ENCODE measurements around the gene PLCH1. TPM values are rescaled to one million over a fixed set of nuclear protein-coding genes. Genes with fewer than 3 reads are reported as not detected.

Gene PLCH1
- total RNA-seq, 1 donor from 2014 or later = 1.1 TPM

DNA sequence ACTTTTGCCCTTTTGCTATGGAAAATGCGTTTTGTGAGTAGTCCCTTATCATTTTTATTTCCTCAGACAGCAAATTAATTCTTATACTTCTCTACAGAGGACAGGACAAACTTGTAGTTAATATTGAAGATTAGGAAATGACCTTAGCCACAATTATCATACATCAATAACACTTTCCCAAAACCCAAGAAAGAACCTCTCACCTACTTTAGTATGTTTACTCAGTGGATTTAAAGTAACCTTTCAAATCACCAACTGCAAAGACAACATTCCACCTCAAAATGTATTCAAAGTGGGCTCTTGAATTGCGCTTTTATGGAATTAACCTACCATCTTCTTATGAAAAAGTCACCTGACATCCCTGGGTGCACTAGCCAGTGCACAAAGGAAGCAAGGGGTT lies 107.3 kb downstream of the PLCH1 start:
- H3K36me3 Mint-ChIP-seq (ENCODE audit: unreplicated experiment) = no peaks in the 10 kb centered on the region
- no peaks in the 10 kb centered on the region for H3K9me3 Mint-ChIP-seq (ENCODE audit: unreplicated experiment)
- H3K27ac Mint-ChIP-seq (ENCODE audit: unreplicated experiment) = no peak overlapping the region
- H3K27me3 Mint-ChIP-seq (ENCODE audit: unreplicated experiment) = no peaks in the 10 kb centered on the region
- TF ChIP-seq, protein P1, sequence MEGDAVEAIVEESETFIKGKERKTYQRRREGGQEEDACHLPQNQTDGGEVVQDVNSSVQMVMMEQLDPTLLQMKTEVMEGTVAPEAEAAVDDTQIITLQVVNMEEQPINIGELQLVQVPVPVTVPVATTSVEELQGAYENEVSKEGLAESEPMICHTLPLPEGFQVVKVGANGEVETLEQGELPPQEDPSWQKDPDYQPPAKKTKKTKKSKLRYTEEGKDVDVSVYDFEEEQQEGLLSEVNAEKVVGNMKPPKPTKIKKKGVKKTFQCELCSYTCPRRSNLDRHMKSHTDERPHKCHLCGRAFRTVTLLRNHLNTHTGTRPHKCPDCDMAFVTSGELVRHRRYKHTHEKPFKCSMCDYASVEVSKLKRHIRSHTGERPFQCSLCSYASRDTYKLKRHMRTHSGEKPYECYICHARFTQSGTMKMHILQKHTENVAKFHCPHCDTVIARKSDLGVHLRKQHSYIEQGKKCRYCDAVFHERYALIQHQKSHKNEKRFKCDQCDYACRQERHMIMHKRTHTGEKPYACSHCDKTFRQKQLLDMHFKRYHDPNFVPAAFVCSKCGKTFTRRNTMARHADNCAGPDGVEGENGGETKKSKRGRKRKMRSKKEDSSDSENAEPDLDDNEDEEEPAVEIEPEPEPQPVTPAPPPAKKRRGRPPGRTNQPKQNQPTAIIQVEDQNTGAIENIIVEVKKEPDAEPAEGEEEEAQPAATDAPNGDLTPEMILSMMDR (IDR thresholded peaks at IDR 0.05; ENCODE audit: partially characterized antibody, unreplicated experiment) = no peak
- H3K4me1 Mint-ChIP-seq (ENCODE audit: low read depth, unreplicated experiment) = no peaks in the 10 kb centered on the region
- no peak overlapping the region for H3K4me3 Mint-ChIP-seq (ENCODE audit: unreplicated experiment)
- no peak for DNase-seq

DNA sequence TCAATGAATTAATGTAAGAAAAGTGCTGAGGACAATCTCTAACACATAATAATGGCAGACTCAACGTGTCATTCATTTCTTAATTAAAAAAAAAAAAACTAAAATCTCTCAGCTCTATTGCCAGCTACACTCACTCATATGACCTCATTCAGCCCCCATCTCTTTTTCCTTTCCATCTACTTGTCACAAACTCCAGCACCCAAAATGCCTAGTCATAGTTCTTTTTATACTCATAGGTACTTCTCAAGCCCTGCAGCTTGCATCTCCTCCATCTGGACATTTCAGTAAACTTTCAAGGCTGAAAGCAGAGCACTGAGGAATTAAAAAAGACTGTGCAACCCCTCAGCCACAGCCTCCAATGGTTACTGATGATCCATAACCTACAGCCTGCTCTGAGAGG lies 109.8 kb downstream of the PLCH1 start:
- Mint-ChIP-seq H3K27ac (ENCODE audit: unreplicated experiment) (no peak overlapping the region), H3K4me3 (ENCODE audit: unreplicated experiment) (no peak overlapping the region), H3K36me3 (ENCODE audit: unreplicated experiment) (no peaks in the 10 kb centered on the region), H3K9me3 (ENCODE audit: unreplicated experiment) (no peaks in the 10 kb centered on the region), H3K4me1 (ENCODE audit: low read depth, unreplicated experiment) (peaks cover 3% of the 10 kb centered on the region), H3K27me3 (ENCODE audit: unreplicated experiment) (no peaks in the 10 kb centered on the region)
- DNase-seq = no peak
- TF ChIP-seq, protein P1 (IDR thresholded peaks at IDR 0.05; ENCODE audit: partially characterized antibody, unreplicated experiment) = no peak

DNA sequence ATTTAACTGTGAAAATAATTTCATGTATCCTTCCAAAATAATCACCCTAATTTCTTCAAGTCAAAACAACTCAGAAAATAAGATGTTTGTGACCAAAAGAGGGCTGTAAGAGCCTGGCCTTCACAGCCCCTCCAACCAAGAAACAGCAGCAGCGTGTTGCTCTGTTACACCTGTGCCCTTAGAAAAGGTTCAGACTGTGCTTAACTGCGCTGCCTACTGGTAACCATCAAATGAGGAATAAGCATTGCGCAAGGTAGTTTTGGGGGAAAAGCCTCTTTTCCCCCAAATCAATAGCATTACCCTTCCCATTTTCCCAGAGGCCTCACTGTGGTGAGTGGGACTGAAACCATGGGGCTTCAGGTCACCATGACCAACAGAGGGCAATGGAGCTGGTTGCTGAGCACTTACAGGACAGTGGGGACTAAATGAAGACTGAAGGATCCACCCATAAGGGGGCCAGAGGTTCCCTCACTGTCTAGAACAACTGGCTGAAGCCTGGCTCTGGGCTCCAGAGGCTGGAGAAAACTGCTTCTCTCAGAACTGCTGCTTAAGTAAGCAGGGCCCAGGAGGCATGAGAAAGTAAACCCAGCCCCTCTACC lies 110.7 kb downstream of the PLCH1 start:
- Mint-ChIP-seq H3K4me3 (ENCODE audit: unreplicated experiment) (no peak overlapping the region), H3K36me3 (ENCODE audit: unreplicated experiment) (no peaks in the 10 kb centered on the region), H3K9me3 (ENCODE audit: unreplicated experiment) (peaks cover 3% of the 10 kb centered on the region), H3K27ac (ENCODE audit: unreplicated experiment) (no peak overlapping the region), H3K27me3 (ENCODE audit: unreplicated experiment) (no peaks in the 10 kb centered on the region), H3K4me1 (ENCODE audit: low read depth, unreplicated experiment) (peaks cover 11% of the 10 kb centered on the region)
- TF ChIP-seq, protein P1 (IDR thresholded peaks at IDR 0.05; ENCODE audit: partially characterized antibody, unreplicated experiment) = no peak
- no peak for DNase-seq

DNA sequence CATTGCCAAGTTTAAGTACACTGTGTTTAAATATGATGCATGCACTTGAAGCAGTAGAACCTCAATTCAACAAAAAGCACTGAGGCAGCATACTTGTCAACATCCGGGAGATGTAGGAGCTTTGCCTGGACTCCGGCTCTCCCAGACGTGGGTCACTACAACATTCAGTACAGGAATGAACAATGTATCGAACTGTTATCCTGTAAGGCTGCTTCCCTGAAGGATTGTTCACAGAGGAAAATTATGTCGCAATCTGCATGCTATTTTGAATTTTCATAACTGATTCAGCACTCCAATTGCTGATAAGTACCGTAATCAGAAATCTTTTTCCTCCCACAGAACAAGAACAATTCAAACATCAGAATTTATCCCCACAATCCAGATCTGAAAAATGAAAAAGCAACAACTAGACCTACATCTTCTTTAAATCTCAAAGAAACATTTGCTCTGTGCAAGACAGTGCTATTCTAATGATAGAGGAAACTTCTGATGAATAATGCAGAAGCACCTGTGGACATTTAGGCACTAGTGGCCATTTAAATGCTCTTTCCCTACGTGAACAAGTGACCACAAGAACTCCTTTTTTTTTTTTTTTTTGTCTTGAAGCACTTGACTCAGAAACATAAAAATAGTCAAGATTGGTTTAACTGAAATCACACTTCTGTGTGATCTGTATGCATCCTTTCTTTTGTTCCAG lies 113.4 kb downstream of the PLCH1 start:
- TF ChIP-seq, protein P1 (IDR thresholded peaks at IDR 0.05; ENCODE audit: partially characterized antibody, unreplicated experiment) = no peak
- Mint-ChIP-seq H3K27me3 (ENCODE audit: unreplicated experiment) (no peaks in the 10 kb centered on the region), H3K36me3 (ENCODE audit: unreplicated experiment) (no peaks in the 10 kb centered on the region), H3K4me1 (ENCODE audit: low read depth, unreplicated experiment) (peaks cover 13% of the 10 kb centered on the region), H3K9me3 (ENCODE audit: unreplicated experiment) (peaks cover 3% of the 10 kb centered on the region), H3K27ac (ENCODE audit: unreplicated experiment) (no peak overlapping the region), H3K4me3 (ENCODE audit: unreplicated experiment) (no peak overlapping the region)
- no peak for DNase-seq

DNA sequence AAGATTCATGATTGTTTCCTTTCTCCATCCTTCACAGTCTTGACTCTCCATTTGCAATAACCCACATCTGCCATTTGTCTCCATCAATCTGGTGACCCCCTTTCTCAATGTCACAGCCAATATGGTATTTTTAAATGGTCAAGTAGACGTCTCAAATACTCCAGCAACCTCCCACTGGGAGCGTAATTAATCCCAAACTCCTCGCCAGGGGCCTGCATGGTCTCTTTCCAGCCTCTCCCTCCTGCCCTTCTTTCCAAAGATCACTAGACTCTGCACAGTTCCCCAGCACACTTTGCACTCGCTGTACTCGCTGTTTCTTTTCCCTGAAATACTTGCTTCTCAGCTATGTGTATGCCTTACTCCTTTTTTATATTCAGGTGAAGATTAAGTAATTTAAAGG lies 115.3 kb downstream of the PLCH1 start:
- Mint-ChIP-seq H3K36me3 (ENCODE audit: unreplicated experiment) (peaks cover 4% of the 10 kb centered on the region), H3K27ac (ENCODE audit: unreplicated experiment) (peak overlapping the region; percentile 26), H3K9me3 (ENCODE audit: unreplicated experiment) (peaks cover 3% of the 10 kb centered on the region), H3K27me3 (ENCODE audit: unreplicated experiment) (no peaks in the 10 kb centered on the region), H3K4me3 (ENCODE audit: unreplicated experiment) (peak overlapping the region; percentile 4), H3K4me1 (ENCODE audit: low read depth, unreplicated experiment) (peaks cover 13% of the 10 kb centered on the region)
- TF ChIP-seq, protein P1 (IDR thresholded peaks at IDR 0.05; ENCODE audit: partially characterized antibody, unreplicated experiment) = no peak
- DNase-seq = peak; percentile 24
